ENCODE results near the gene SHROOM2.

- TF ChIP-seq CTCF (IDR thresholded peaks at IDR 0.05; ENCODE audit: insufficient read depth, low read length): no peak
- TF ChIP-seq POLR2AphosphoS5 (IDR thresholded peaks at IDR 0.05; ENCODE audit: low read depth): no peak
- TF ChIP-seq GABPA (IDR thresholded peaks at IDR 0.05; ENCODE audit: low read depth): no peak
- TF ChIP-seq REST (IDR thresholded peaks at IDR 0.05; ENCODE audit: insufficient replicate concordance, low read depth): no peak
- TF ChIP-seq SPI1 (IDR thresholded peaks at IDR 0.05; ENCODE audit: borderline replicate concordance, low read depth): no peak
Measured at GRCh38 chrX:9847071-9847470, 60.8 kb downstream of the SHROOM2 start.

Measured in HL-60 (cell line).